Liver (tissue), 3 donors: Measurements from ENCODE around the gene LGALS9.

Experiments
- FOXA1 ChIP-seq: IDR thresholded peaks from 2 replicates; pipeline ENCODE4 v1.6.1; 2016; ENCODE audit warnings: antibody characterized with exemption
- JUND ChIP-seq, 2 donors: IDR thresholded peaks; 2 replicates each; pipeline ENCODE4 v1.6.1; 2016; ENCODE audit warnings: antibody characterized with exemption in 2 of 2
- TF ChIP-seq, protein P1 (sequence below): fragments of 150-350 bp; IDR thresholded peaks from 2 replicates; pipeline ENCODE4 v1.5.1; 2017; ENCODE audit warnings: improper control_type of control experiment, low read depth, low read length; ENCODE audit not compliant: missing input control
- TF ChIP-seq, protein P2 (sequence below): IDR thresholded peaks from 2 replicates; pipeline ENCODE4 v1.6.1; 2016; ENCODE audit warnings: antibody characterized with exemption, mild to moderate bottlenecking
- donor health status: healthy.
- donor health status: healthy.

DNA sequence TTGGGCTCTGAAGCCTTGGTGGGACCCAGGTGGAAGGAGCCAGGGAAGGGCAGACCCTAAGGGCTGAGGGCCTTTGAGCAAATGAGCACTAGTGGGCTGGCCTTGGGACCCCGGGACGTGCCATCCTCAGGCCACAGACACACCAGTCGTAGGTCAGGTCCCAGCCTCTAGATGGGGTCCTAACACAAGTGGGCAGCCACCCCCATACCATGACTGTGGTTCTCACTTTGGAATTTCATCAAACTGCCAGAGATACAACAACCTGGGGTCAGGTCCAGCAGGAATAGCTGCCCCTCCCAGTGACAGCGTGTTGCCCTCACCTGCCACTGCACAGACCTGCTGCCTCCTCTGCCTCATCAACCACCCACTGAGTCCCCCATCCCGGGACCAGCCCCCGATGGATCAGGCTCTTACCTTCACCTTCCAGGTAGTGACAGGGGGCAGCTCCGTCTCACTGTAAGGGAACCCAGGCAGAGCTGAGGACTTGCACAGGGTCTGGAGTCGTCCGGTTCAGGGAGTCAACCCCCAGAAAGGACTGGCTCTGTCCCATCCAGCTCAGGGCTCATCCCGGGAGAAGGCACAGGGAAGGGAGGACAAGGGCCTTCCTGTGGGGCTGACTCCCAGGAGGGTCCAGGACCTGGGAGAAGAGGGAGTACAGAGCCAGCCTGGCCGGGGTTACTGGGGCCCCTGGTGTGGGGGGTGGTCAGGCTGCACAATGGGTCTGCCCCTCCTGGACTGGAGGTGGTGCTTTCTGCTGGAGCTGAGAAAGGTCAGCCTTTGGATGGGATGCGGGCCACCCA is 40.0 kb downstream of the LGALS9 start:
- TF ChIP-seq, protein P1, sequence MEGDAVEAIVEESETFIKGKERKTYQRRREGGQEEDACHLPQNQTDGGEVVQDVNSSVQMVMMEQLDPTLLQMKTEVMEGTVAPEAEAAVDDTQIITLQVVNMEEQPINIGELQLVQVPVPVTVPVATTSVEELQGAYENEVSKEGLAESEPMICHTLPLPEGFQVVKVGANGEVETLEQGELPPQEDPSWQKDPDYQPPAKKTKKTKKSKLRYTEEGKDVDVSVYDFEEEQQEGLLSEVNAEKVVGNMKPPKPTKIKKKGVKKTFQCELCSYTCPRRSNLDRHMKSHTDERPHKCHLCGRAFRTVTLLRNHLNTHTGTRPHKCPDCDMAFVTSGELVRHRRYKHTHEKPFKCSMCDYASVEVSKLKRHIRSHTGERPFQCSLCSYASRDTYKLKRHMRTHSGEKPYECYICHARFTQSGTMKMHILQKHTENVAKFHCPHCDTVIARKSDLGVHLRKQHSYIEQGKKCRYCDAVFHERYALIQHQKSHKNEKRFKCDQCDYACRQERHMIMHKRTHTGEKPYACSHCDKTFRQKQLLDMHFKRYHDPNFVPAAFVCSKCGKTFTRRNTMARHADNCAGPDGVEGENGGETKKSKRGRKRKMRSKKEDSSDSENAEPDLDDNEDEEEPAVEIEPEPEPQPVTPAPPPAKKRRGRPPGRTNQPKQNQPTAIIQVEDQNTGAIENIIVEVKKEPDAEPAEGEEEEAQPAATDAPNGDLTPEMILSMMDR: no peak
- TF ChIP-seq FOXA1 (no peak), JUND (IDR thresholded peaks at IDR 0.05) (no peak)
- TF ChIP-seq, protein P2, sequence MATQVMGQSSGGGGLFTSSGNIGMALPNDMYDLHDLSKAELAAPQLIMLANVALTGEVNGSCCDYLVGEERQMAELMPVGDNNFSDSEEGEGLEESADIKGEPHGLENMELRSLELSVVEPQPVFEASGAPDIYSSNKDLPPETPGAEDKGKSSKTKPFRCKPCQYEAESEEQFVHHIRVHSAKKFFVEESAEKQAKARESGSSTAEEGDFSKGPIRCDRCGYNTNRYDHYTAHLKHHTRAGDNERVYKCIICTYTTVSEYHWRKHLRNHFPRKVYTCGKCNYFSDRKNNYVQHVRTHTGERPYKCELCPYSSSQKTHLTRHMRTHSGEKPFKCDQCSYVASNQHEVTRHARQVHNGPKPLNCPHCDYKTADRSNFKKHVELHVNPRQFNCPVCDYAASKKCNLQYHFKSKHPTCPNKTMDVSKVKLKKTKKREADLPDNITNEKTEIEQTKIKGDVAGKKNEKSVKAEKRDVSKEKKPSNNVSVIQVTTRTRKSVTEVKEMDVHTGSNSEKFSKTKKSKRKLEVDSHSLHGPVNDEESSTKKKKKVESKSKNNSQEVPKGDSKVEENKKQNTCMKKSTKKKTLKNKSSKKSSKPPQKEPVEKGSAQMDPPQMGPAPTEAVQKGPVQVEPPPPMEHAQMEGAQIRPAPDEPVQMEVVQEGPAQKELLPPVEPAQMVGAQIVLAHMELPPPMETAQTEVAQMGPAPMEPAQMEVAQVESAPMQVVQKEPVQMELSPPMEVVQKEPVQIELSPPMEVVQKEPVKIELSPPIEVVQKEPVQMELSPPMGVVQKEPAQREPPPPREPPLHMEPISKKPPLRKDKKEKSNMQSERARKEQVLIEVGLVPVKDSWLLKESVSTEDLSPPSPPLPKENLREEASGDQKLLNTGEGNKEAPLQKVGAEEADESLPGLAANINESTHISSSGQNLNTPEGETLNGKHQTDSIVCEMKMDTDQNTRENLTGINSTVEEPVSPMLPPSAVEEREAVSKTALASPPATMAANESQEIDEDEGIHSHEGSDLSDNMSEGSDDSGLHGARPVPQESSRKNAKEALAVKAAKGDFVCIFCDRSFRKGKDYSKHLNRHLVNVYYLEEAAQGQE: no peak
